Prostate gland (tissue), 2 donors: ENCODE data around the gene SERHL2.

ENCODE experiments used
- CTCF ChIP-seq, 4 experiments: fragments of 200-600 bp in 2 of 4; fragments of 450-650 bp in 2 of 4; sonication (generic) in 2 of 4; IDR thresholded peaks; 1 replicate in 3 of 4; 2 replicates in 1 of 4; pipeline ENCODE4 v1.5.1; 2016 to 2019; ENCODE audit warnings: antibody characterized with exemption in 4 of 4, mild to moderate bottlenecking in 2 of 4, moderate library complexity in 2 of 4
- POLR2A ChIP-seq: fragments of 450-650 bp; IDR thresholded peaks from one replicate; pipeline ENCODE4 v1.6.1; 2016; ENCODE audit warnings: antibody characterized with exemption, mild to moderate bottlenecking
- POLR2AphosphoS5 ChIP-seq: sonication (generic); formaldehyde crosslinking; IDR thresholded peaks from one replicate; pipeline ENCODE4 v1.6.1; 2017; ENCODE audit warnings: antibody characterized with exemption

DNA sequence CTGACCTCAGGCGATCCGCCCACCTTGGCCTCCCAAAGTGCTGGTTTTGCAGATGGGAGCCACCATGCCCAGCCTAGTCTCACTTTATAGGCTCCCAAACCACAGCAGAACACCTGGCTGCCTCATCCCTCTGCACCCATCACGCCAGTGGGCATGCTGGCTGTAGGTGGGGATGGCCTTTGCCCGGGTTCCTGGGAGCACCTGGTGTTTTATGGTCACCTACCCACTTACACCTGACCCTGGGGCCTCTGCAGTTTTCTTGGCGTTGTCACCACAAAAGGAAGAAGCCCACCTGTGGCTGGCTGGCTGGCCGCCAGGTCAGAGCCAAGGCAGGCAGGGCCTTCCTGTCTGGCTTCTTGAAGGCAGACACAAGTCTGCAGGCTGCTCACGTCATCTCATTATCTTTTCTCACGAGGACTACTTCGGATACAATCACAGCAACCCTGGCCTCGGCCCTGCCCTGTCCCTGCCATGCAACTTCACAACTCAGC lies 42.3 kb upstream of the SERHL2 start:
- no peak for TF ChIP-seq POLR2AphosphoS5
- no peak for TF ChIP-seq CTCF (IDR thresholded peaks at IDR 0.05)
- no peak for TF ChIP-seq POLR2A
